BLaER1 (cell line): ENCODE measurements around the gene ZSWIM5.

Experiments
- H3K27ac ChIP-seq: shearing (Covaris generic); formaldehyde crosslinking; 2 replicates; pipeline ENCODE4 v1.8.1; 2022
- H3K27me3 ChIP-seq: shearing (Covaris generic); formaldehyde crosslinking; 2 replicates; pipeline ENCODE4 v1.8.1; 2022
- H3K36me3 ChIP-seq: shearing (Covaris generic); formaldehyde crosslinking; 2 replicates; pipeline ENCODE4 v1.8.1; 2022
- H3K4me1 ChIP-seq: shearing (Covaris generic); formaldehyde crosslinking; 2 replicates; pipeline ENCODE4 v1.8.1; 2022
- H3K4me2 ChIP-seq: shearing (Covaris generic); formaldehyde crosslinking; 2 replicates; pipeline ENCODE4 v1.8.1; 2022
- H3K4me3 ChIP-seq: shearing (Covaris generic); formaldehyde crosslinking; 2 replicates; pipeline ENCODE4 v1.8.1; 2022
- H3K9ac ChIP-seq: shearing (Covaris generic); formaldehyde crosslinking; 2 replicates; pipeline ENCODE4 v1.8.1; 2022
- H3K9me3 ChIP-seq: shearing (Covaris generic); formaldehyde crosslinking; 2 replicates; pipeline ENCODE4 v1.8.1; 2022
- H4K20me1 ChIP-seq: shearing (Covaris generic); formaldehyde crosslinking; 2 replicates; pipeline ENCODE4 v1.8.1; 2022
- Cebpa-rat ChIP-seq: shearing (Covaris generic); IDR thresholded peaks from 2 replicates; pipeline ENCODE4 v1.8.1; 2022

Gene ZSWIM5

GRCh38 chr1:45015683-45016082 lies 190.7 kb downstream of the ZSWIM5 start:
- Histone ChIP-seq H4K20me1 (peaks cover 1% of the 10 kb centered on the region; the same call in 1 of the 2 replicates), H3K36me3 (peaks cover 17% of the 10 kb centered on the region), H3K9ac (no peak overlapping the region; the same call in 1 of the 2 replicates), H3K4me1 (peaks cover 36% of the 10 kb centered on the region), H3K4me2 (no peak overlapping the region), H3K4me3 (no peak overlapping the region), H3K27ac (no peak overlapping the region), H3K27me3 (no peaks in the 10 kb centered on the region), H3K9me3 (no peaks in the 10 kb centered on the region)
- TF ChIP-seq Cebpa-rat: no peak

GRCh38 chr1:45014321-45015028 lies 191.9 kb downstream of the ZSWIM5 start:
- Histone ChIP-seq H3K4me2 (no peak overlapping the region), H3K27ac (no peak overlapping the region), H3K9me3 (no peaks in the 10 kb centered on the region), H3K4me3 (no peak overlapping the region), H3K4me1 (peaks cover 42% of the 10 kb centered on the region), H3K27me3 (no peaks in the 10 kb centered on the region), H4K20me1 (peaks cover 9% of the 10 kb centered on the region; the same call in 1 of the 2 replicates), H3K9ac (no peak overlapping the region), H3K36me3 (peaks cover 21% of the 10 kb centered on the region)
- TF ChIP-seq Cebpa-rat: no peak

GRCh38 chr1:45013551-45014209 lies 192.7 kb downstream of the ZSWIM5 start:
- Histone ChIP-seq H4K20me1 (peaks cover 9% of the 10 kb centered on the region; the same call in 1 of the 2 replicates), H3K27ac (no peak overlapping the region), H3K9ac (peak overlapping the region; percentile 76; the same call in 1 of the 2 replicates), H3K36me3 (peaks cover 29% of the 10 kb centered on the region), H3K27me3 (no peaks in the 10 kb centered on the region), H3K4me1 (peaks cover 39% of the 10 kb centered on the region), H3K4me2 (peak overlapping the region; percentile 100), H3K9me3 (no peaks in the 10 kb centered on the region), H3K4me3 (peak overlapping the region; percentile 100; the same call in 1 of the 2 replicates)
- no peak for TF ChIP-seq Cebpa-rat

GRCh38 chr1:45012639-45013278 lies 193.6 kb downstream of the ZSWIM5 start:
- Histone ChIP-seq H3K36me3 (peaks cover 39% of the 10 kb centered on the region), H3K4me1 (peaks cover 39% of the 10 kb centered on the region), H4K20me1 (peaks cover 9% of the 10 kb centered on the region; the same call in 1 of the 2 replicates), H3K4me3 (peak overlapping the region; percentile 100), H3K4me2 (peak overlapping the region; percentile 100), H3K27me3 (no peaks in the 10 kb centered on the region), H3K27ac (peak overlapping the region; percentile 47), H3K9ac (peak overlapping the region; percentile 76), H3K9me3 (no peaks in the 10 kb centered on the region)
- no peak for TF ChIP-seq Cebpa-rat

GRCh38 chr1:45011837-45012638 lies 194.4 kb downstream of the ZSWIM5 start, which contains the start of gene UROD:
Gene UROD, plus strand, starts transcription at chr1:45012254. Its CDS starts 12 bp downstream, at chr1:45012266.
- Histone ChIP-seq H3K9ac (peak within 1 kb of the TSS; percentile 83), H3K27me3 (no peaks in the 10 kb centered on the region), H3K9me3 (no peaks in the 10 kb centered on the region), H3K4me1 (peaks cover 39% of the 10 kb centered on the region), H3K36me3 (peaks cover 46% of the 10 kb centered on the region), H3K4me3 (peak within 1 kb of the TSS; percentile 100), H3K27ac (peak within 1 kb of the TSS; percentile 53), H3K4me2 (peak within 1 kb of the TSS; percentile 100), H4K20me1 (peaks cover 9% of the 10 kb centered on the region; the same call in 1 of the 2 replicates)
- TF ChIP-seq Cebpa-rat: no peak

- Histone ChIP-seq H3K4me2 (peak within 1 kb of the TSS; percentile 100), H3K27ac (peak within 1 kb of the TSS; percentile 53)
These were observed 195.3 kb downstream of the ZSWIM5 start, which contains the start of gene HECTD3 for GRCh38 chr1:45010855-45011811. Gene HECTD3, minus strand, starts transcription at chr1:45011324. Its CDS starts 67 bp downstream, at chr1:45011257.

GRCh38 chr1:45009956-45010854 lies 196.2 kb downstream of the ZSWIM5 start:
- no peaks in the 10 kb centered on the region for H3K27me3 ChIP-seq
- H3K9ac ChIP-seq: peak overlapping the region; percentile 83
- no peaks in the 10 kb centered on the region for H3K9me3 ChIP-seq
- peak overlapping the region; percentile 100 for H3K4me2 ChIP-seq
- H3K4me1 ChIP-seq: peaks cover 39% of the 10 kb centered on the region
- peak overlapping the region; percentile 53 for H3K27ac ChIP-seq
- peaks cover 9% of the 10 kb centered on the region; the same call in 1 of the 2 replicates for H4K20me1 ChIP-seq
- H3K36me3 ChIP-seq: peaks cover 59% of the 10 kb centered on the region
- H3K4me3 ChIP-seq: peak overlapping the region; percentile 100
- no peak for TF ChIP-seq Cebpa-rat

More at GRCh38 chr1:45010855-45011811, 195.3 kb downstream of the ZSWIM5 start, which contains the start of gene HECTD3:
- peaks cover 9% of the 10 kb centered on the region; the same call in 1 of the 2 replicates for H4K20me1 ChIP-seq
- H3K36me3 ChIP-seq: peaks cover 55% of the 10 kb centered on the region
- H3K9ac ChIP-seq: peak within 1 kb of the TSS; percentile 83
- no peaks in the 10 kb centered on the region for H3K9me3 ChIP-seq
- peaks cover 39% of the 10 kb centered on the region for H3K4me1 ChIP-seq
- no peaks in the 10 kb centered on the region for H3K27me3 ChIP-seq
- TF ChIP-seq Cebpa-rat: no peak
- peak within 1 kb of the TSS; percentile 100 for H3K4me3 ChIP-seq
